GM21786 (cell line): Measurements from ENCODE around the gene FAM151A.

Source experiments
- ATAC-seq: cut with Tn5 transposase; IDR thresholded peaks from one replicate; pipeline ENCODE4 v1.9.1; 2021; ENCODE audit not compliant: unreplicated experiment

FAM151A gene

DNA sequence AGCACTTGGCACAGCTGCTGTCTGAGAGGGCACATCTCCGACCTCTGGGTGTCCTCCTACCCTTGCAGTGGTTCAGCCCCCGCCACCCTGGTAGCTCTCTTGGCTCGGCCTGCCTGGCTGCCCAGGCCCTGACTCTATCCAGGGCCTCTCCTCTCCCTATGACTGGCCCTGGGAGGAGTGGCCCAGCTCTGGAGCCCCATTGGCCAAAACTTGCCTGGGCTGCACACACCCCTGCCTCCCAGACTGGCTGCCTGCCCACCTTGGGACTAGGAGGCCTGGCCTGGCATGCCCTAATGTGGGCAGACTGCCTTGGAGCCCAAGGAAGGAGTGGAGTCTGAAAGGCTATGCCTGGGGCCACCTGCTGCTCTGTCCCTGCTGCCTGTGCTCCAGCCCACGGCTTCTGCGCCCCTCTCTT lies 41.7 kb downstream of the FAM151A start:
- no peak for ATAC-seq

DNA sequence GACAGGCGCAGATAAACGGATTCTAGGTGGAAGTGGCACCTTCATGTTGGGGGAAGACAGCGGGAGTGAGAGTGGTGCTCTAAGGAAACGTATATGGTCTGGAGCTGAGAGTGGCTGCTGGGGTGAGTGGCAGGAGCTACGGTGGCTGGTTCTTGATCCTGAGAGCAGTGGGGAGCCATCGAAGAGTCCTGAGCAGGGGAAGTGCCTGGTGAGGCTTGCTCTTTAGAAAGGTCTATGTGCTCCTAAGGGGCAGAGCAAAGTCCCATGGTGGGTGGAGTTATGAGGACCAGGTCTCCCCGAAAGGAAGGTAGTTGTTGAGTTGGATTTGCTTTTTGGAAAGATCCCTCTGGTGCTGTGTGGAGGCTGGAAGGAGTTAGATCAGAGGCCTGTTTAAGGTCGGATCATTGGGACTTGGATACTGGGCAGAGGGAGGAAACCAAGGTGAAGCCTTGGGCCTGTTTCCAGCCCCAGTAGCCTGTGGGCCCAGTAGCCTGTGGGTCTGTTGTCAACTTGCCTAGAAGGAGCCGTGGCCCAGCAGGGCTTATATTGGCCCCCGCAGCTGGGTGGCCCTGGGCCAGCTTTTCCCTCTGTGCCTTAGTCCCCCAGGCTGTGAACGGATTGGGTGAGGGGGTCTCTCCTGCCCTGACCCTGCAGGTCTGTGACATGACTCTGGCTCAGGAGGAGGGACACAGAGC lies 42.3 kb downstream of the FAM151A start:
- ATAC-seq: no peak

DNA sequence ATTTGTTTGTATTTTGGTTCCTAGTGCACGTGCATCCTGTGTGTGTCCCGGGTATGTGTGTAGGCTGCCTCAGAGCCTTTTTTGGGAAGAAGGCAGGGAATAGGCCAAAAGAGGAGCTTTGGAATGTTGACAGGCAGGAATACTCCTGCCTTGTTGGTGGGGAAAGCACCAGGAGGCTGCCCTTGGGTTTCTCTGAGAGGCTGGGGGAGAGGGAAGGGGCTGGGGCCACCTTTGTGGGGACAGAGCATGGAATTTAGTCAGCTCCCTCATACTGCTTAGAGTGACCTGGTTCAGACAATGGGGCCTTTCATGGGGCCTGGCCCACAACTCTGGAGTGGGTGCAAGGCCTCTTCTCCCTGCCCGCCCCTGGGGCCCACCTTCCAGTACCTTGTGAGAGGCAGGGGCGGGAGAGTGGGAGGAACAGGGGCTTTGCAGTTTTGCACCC lies 44.0 kb downstream of the FAM151A start:
- no peak for ATAC-seq

DNA sequence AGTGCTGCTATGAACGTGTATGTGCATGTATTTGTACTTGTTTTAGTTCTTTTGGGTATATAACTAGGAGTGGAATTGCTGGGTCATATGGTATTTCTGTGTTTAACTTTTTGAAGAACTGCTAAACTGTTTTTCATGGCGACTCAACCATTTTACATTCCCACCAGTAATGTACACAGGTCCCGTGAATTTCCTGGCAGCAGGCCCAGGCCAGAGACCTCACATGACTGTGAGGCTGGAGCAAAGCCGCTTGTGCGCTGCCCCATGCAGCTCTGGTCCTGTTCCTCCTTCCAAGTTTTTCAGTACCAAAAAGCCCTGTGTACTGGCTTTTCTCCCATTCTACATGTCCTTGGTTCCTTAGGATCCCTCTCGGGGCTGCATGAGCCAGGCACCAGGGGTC lies 45.7 kb downstream of the FAM151A start:
- ATAC-seq: no peak

DNA sequence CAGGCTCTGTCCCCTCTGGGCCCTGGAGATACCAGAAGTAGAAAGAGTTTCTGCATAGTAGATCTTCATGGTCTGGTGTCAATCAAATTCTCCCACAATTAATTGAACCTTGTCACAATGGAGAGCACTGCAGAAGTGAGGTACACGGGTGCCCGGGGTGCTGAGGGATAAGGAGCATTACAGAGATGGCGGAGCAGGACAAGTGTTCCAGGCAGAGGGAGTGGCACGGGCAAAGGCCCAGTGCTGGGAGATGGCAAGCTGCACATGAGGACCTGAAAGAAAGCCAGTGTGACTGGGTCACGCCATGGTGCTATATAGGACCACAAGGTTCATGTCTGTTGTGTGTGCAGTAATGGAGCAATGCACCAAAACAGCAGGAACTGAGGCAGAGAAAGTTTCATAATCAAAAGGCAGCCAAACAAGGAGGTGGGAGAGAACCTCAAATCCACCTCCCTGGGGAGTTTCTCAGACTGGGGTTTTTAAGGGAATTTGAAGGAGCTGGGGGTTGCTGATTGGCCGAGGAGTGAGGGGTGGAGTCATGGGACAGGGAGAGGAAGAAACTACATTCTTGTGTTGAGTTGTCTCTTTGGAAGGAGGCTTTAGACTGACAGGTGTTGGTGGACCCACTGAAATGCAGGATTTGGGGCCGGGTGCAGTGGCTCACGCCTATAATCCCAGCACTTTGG lies 47.6 kb downstream of the FAM151A start:
- no peak for ATAC-seq

GRCh38 chr1:54575161-54575560 lies 48.2 kb downstream of the FAM151A start:
- ATAC-seq: no peak

DNA sequence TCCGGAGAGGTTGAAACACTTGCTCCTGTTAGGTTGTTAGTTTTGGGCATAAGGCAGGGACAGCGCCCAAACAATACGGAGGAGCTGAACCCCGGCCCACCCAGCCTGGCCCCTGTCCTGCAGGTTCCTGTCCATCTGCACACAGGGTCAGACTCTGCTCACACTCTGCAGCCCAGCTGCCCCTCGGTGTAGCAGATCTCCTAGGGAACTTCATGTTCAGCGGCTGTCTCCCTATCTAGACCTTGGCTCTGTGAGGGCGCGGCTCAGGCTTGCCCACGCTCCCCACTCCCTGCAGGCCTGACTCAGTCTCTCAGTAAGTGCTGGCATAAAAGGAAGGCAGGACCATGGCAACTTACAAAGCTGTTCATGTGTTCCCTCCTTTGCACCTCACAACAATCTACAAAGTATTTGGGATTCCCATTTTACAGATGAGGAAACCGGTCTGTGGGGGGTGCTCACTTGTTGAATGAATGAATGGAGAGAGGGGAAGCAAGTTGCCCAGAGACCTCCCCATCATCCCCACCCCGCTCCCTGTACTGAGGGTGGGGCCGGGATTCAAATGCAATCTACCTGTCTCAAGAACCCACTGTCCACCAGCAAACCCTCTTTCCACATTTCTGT lies 49.1 kb downstream of the FAM151A start:
- no peak for ATAC-seq

DNA sequence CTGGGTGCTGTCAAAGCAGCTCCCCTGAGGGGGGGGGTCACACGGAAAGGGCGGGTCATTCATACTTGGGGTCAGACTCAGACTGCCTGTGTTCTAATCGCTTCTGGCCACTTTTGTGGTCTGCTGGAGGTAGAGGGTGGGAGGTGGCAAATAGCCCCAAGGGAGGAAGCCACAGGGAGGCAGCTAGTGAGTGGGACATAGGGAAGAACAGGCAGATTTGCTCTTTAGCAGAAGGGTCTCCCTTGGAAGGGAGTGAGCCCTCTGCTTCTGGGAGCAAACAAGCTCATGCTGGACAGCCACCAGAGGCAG lies 50.8 kb downstream of the FAM151A start:
- no peak for ATAC-seq

GRCh38 chr1:54571803-54572541 lies 51.4 kb downstream of the FAM151A start:
- ATAC-seq: no peak

GRCh38 chr1:54571326-54571725 lies 52.0 kb downstream of the FAM151A start:
- no peak for ATAC-seq

- ATAC-seq: no peak
These were observed 53.2 kb downstream of the FAM151A start for GRCh38 chr1:54570161-54570560.

DNA sequence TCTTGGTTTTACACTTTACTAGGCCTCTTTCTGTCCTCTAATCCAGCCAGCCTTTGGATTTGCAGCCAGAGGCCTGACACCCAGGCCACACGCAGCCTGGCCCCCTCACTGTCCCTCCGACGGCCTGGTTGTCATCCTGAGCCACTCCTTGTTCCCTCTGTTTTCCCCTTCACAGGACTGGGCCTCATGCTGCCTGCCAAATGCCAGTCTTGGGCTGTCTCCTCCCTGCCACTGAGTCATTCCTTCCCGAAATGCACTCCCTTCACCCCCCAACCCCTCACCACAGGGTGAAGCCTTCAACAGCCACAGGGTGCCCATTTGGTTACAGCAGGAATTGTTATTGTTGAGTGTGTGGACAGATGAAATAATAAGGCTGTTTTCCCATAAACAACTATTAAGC lies 54.0 kb downstream of the FAM151A start:
- ATAC-seq: no peak

DNA sequence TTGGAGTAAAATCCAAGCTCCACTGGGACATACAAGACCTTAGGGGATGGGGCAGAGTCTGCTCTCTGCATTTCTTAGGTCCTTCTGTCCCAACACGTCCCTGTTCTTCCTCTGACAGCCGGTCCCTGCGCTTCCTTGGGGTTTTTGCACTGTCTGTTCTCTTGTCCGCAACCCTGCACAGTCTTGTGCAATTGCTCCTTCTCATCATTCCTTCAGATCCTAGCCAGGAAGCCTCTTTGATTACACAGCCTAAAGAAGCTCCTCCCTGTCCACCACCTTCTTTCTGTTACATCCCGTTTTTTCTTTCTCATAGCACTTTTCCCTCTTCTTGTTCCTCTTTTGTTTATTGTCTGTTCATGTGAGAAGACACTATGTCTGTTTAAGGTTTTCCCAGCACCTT lies 55.4 kb downstream of the FAM151A start:
- ATAC-seq: no peak

DNA sequence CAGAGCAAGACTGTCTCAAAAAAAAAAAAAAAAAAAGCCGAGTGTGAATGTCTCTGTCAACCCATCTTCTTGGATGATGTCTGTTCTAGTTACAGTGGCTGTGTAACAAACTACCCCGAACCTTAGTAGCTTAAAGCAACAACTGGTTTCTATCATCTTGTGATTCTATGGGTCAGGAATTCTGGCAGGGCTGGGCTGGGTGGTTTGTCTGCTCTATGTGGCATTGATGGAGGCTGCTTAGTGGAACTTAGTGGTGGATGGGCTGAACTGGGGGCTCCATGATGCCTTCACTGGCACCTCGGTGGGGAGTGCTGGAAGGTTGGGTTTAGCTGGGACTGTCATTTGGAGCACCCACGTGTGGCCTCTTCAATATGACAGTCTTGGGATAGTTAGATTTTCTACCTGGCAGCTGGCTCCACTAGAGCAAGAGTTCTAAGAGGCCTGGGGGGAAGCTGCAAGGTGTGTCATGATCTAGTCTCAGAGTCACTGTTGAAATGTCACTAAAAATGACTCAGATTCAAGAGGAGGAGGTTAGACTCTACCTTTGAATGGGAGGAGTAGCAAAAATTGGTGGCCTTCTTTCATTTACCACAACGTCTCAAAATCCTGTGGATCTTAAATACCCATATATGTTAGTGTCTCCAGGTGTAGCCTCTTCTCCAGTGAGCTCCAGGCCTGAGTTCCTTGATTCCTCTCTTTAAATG lies 56.7 kb downstream of the FAM151A start:
- no peak for ATAC-seq

DNA sequence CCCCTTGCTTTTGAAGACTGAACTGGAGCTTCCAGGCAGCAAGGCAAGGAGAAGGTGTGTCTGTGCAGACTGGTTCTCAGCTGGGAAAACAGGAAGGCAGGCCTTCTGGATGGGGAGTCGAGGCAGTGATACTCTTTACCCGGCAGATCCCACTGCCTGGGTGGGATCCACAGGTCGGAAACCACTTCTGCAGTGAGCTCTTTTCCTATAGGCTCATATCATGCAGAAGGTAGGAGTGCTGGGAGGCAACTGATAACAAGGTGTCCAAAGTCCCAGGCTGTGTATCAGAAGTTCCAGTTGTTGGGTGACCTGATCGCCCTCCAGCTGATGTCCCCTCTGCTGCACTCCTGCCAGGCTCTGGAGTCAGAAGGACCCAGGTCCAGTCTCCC lies 58.2 kb downstream of the FAM151A start:
- no peak for ATAC-seq

DNA sequence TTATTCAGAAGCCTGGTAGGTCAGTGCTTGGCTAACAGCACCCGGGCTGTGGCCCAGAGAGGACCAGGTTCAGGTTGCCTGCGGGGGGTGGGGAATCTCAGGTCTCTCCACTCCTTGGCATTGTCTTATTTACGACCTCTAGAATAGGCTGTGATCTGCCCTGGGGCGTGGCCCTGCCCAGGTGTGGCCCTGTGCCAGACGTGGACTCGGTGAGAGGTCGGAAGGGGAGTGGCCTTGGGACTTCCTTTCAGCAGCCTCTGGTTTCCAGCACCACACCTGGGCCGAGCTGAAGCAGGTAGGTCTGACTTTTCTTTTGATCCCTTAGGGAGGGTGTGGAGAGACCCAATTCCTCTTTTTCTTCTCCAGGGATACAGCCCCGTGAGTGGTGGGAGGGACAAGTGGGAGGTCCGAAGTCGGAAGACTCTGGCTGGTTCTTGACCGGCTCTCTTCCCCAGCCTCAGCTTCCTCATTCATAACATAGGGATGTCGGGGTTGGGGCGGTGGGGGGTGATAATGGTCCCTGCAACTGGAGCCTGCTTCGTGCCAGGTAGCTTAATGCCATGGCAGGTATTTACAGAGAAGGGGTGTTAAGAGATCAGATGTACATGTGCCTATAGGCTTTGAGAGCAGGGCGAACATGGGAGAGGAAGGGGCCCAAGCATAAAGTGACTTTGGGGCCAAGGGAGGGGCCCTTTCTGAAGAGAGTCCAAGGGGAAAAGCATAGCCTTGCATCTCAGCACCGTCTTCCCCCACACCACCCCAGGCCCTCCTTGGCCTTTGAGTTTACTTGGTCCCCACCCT lies 58.8 kb downstream of the FAM151A start:
- no peak for ATAC-seq

GRCh38 chr1:54559771-54560231 lies 63.5 kb downstream of the FAM151A start:
- no peak for ATAC-seq
